Stimulated activated CD8-positive, alpha-beta memory T cell treated with anti-CD3 and anti-CD28 coated beads, Interleukin-7, amount 100 ng/mL, for 1 hour (primary cell): ENCODE measurements around the gene PCBP3.

Experiments
- DNase-seq, 2 donors: peaks; one replicate each; pipeline ENCODE4 v3.0.0-alpha.2; 2020; ENCODE audit warnings: low read depth in 2 of 2

Gene PCBP3

GRCh38 chr21:45753445-45753844, 109.9 kb downstream of the PCBP3 start:
- DNase-seq = no peak

GRCh38 chr21:45756029-45756428, 112.5 kb downstream of the PCBP3 start:
- no peak for DNase-seq

- no peak for DNase-seq
Observed at GRCh38 chr21:45756669-45757068, 113.1 kb downstream of the PCBP3 start.

- DNase-seq = no peak
Observed at GRCh38 chr21:45761704-45762103, 118.2 kb downstream of the PCBP3 start.

- DNase-seq = no peak
Observed at GRCh38 chr21:45763074-45763473, 119.5 kb downstream of the PCBP3 start.

- DNase-seq = no peak
Observed at GRCh38 chr21:45763506-45763905, 120.0 kb downstream of the PCBP3 start.

- DNase-seq = no peak
Observed at GRCh38 chr21:45764792-45765191, 121.3 kb downstream of the PCBP3 start.

GRCh38 chr21:45765375-45765774, 121.8 kb downstream of the PCBP3 start:
- DNase-seq = no peak

- no peak for DNase-seq
Observed at GRCh38 chr21:45766055-45766454, 122.5 kb downstream of the PCBP3 start.

- no peak for DNase-seq
Observed at GRCh38 chr21:45766501-45766900, 123.0 kb downstream of the PCBP3 start.

GRCh38 chr21:45767071-45768006, 123.8 kb downstream of the PCBP3 start:
- no peak for DNase-seq

GRCh38 chr21:45768011-45768739, 124.7 kb downstream of the PCBP3 start:
- no peak for DNase-seq

- no peak for DNase-seq
Observed at GRCh38 chr21:45768740-45769048, 125.2 kb downstream of the PCBP3 start.

GRCh38 chr21:45769294-45769693, 125.8 kb downstream of the PCBP3 start:
- DNase-seq = no peak

- no peak for DNase-seq
Observed at GRCh38 chr21:45769896-45770295, 126.4 kb downstream of the PCBP3 start.

- DNase-seq = no peak
Observed at GRCh38 chr21:45772180-45772579, 128.7 kb downstream of the PCBP3 start.

GRCh38 chr21:45774291-45774690, 130.8 kb downstream of the PCBP3 start:
- DNase-seq = no peak

GRCh38 chr21:45776971-45777370, 133.4 kb downstream of the PCBP3 start:
- DNase-seq = no peak

- no peak for DNase-seq
Observed at GRCh38 chr21:45778686-45779085, 135.2 kb downstream of the PCBP3 start.

GRCh38 chr21:45779226-45779625, 135.7 kb downstream of the PCBP3 start:
- DNase-seq = no peak

- DNase-seq = no peak
Observed at GRCh38 chr21:45780647-45781046, 137.1 kb downstream of the PCBP3 start.

- no peak for DNase-seq
Observed at GRCh38 chr21:45781741-45782140, 138.2 kb downstream of the PCBP3 start.

GRCh38 chr21:45786660-45787059, 143.1 kb downstream of the PCBP3 start:
- no peak for DNase-seq
